Esophagus (tissue), 2 donors: ENCODE data around the gene TRIM33. TPM values are rescaled to one million over a fixed set of nuclear protein-coding genes. Genes with fewer than 3 reads are reported as not detected.
A peak's percentile ranks its signal among the peaks of the same experiment; 100 is the strongest.

Source experiments
- H3K27ac ChIP-seq, 2 donors: one replicate each; pipeline ENCODE4 v1.5.1; 2013; ENCODE audit warnings: low read depth in 2 of 2, mild to moderate bottlenecking in 2 of 2, inconsistent platforms in 1 of 2, low read length in 1 of 2, moderate library complexity in 1 of 2
- H3K27me3 ChIP-seq, 2 donors: one replicate each; pipeline ENCODE4 v1.6.1; 2013; ENCODE audit warnings: low read length in 2 of 2, control low read depth in 1 of 2, mild to moderate bottlenecking in 1 of 2; ENCODE audit not compliant: insufficient read depth in 2 of 2, control insufficient read depth in 1 of 2
- H3K36me3 ChIP-seq, 2 donors: one replicate each; pipeline ENCODE4 v1.6.1; 2013; ENCODE audit warnings: low read length in 1 of 2; ENCODE audit not compliant: control insufficient read depth in 2 of 2, insufficient read depth in 2 of 2
- H3K4me1 ChIP-seq, 2 donors: one replicate each; pipeline ENCODE4 v1.6.1; 2013; ENCODE audit warnings: low read length in 1 of 2; ENCODE audit not compliant: control insufficient read depth in 2 of 2, insufficient read depth in 2 of 2
- H3K4me3 ChIP-seq, 2 donors: one replicate each; pipeline ENCODE4 v1.5.1; 2013; ENCODE audit warnings: low read length in 2 of 2, mild to moderate bottlenecking in 2 of 2, low read depth in 1 of 2, moderate library complexity in 1 of 2
- H3K9me3 ChIP-seq, 2 donors: one replicate each; pipeline ENCODE4 v1.6.1; 2013; ENCODE audit warnings: mild to moderate bottlenecking in 2 of 2, low read depth in 1 of 2, low read length in 1 of 2, moderate library complexity in 1 of 2; ENCODE audit not compliant: control insufficient read depth in 2 of 2, insufficient read depth in 1 of 2
- WGBS, 2 donors: extraction: QIAGEN DNeasy Blood & Tissue Kit; methylation state at CpG; one replicate each; pipeline ENCODE4 v1.1.7; 2013; 5-methylcytosine and 5-hydroxymethylcytosine counted together
- polyA plus RNA-seq, 2 donors: library from polyadenylated mRNA; stranded (reverse); fragments of 200-250 nt; gene quantifications; one replicate each; pipeline ENCODE4 v1.2.3, GENCODE V29; 2013
- donor health status: healthy with polysubstance abuse.
- donor health status: Bipolar disorder and iron deficiency.

TRIM33 gene
- polyA plus RNA-seq, 2 donors, result 7.1 to 10.2 TPM

- 96 to 97% methylated on average over 6 of the region's 6 CpGs for WGBS, 2 donors
- Histone ChIP-seq H3K27me3 (no peaks in the 10 kb centered on the region), H3K36me3 (no peaks in the 10 kb centered on the region)
These were observed 37.2 kb downstream of the TRIM33 start for GRCh38 chr1:114473796-114474195.

GRCh38 chr1:114472408-114472807, 38.6 kb downstream of the TRIM33 start:
- Histone ChIP-seq H3K9me3 (no peaks in the 10 kb centered on the region), H3K36me3 (no peaks in the 10 kb centered on the region), H3K4me3 (no peak overlapping the region), H3K4me1 (peaks cover 2 to 4% of the 10 kb centered on the region in 2 donors), H3K27ac (no peak overlapping the region), H3K27me3 (no peaks in the 10 kb centered on the region)
- 96 to 100% methylated on average over 3 of the region's 3 CpGs for WGBS, 2 donors

More at GRCh38 chr1:114473796-114474195, 37.2 kb downstream of the TRIM33 start:
- Histone ChIP-seq H3K4me1 (no peaks in the 10 kb centered on the region), H3K27ac (no peak overlapping the region), H3K9me3 (no peaks in the 10 kb centered on the region), H3K4me3 (no peak overlapping the region)

GRCh38 chr1:114470681-114471080, 40.3 kb downstream of the TRIM33 start:
- Histone ChIP-seq H3K4me1 (peaks cover 2 to 4% of the 10 kb centered on the region in 2 donors), H3K4me3 (no peak overlapping the region)
- WGBS, 2 donors, result 77 to 80% methylated on average over 5 of the region's 5 CpGs

GRCh38 chr1:114468710-114469468, 42.1 kb downstream of the TRIM33 start:
- Histone ChIP-seq H3K27ac (no peak overlapping the region), H3K4me1 (peaks cover 2 to 4% of the 10 kb centered on the region in 2 donors), H3K4me3 (no peak overlapping the region), H3K36me3 (no peaks in the 10 kb centered on the region), H3K9me3 (no peaks in the 10 kb centered on the region), H3K27me3 (no peaks in the 10 kb centered on the region)
- WGBS, 2 donors, result 61 to 64% methylated on average over 6 of the region's 6 CpGs

More at GRCh38 chr1:114470681-114471080, 40.3 kb downstream of the TRIM33 start:
- H3K27ac ChIP-seq, result no peak overlapping the region
- H3K9me3 ChIP-seq, result no peaks in the 10 kb centered on the region
- no peaks in the 10 kb centered on the region for H3K36me3 ChIP-seq
- H3K27me3 ChIP-seq, result no peaks in the 10 kb centered on the region

GRCh38 chr1:114468047-114468446, 43.0 kb downstream of the TRIM33 start:
- Histone ChIP-seq H3K9me3 (no peaks in the 10 kb centered on the region), H3K4me3 (no peak overlapping the region), H3K27ac (peak overlapping the region in 1 of 2 donors; percentile 1), H3K27me3 (no peaks in the 10 kb centered on the region), H3K36me3 (no peaks in the 10 kb centered on the region), H3K4me1 (peaks cover 2 to 4% of the 10 kb centered on the region in 2 donors)
- 63 to 66% methylated on average over 3 of the region's 3 CpGs for WGBS, 2 donors

- Histone ChIP-seq H3K27ac (no peak overlapping the region), H3K4me1 (peaks cover 2 to 4% of the 10 kb centered on the region in 2 donors), H3K9me3 (no peaks in the 10 kb centered on the region), H3K27me3 (no peaks in the 10 kb centered on the region), H3K36me3 (no peaks in the 10 kb centered on the region), H3K4me3 (no peak overlapping the region)
- 96 to 97% methylated on average over 1 of the region's 1 CpG for WGBS, 2 donors
These were observed 43.5 kb downstream of the TRIM33 start for GRCh38 chr1:114467491-114467890.

GRCh38 chr1:114466334-114467014, 44.5 kb downstream of the TRIM33 start:
- no peaks in the 10 kb centered on the region for H3K27me3 ChIP-seq
- no peaks in the 10 kb centered on the region for H3K9me3 ChIP-seq
- no peak overlapping the region for H3K4me3 ChIP-seq
- H3K4me1 ChIP-seq, result peaks cover 2 to 4% of the 10 kb centered on the region in 2 donors
- WGBS, 2 donors, result 91 to 94% methylated on average over 14 of the region's 14 CpGs
- no peak overlapping the region for H3K27ac ChIP-seq
- H3K36me3 ChIP-seq, result no peaks in the 10 kb centered on the region

GRCh38 chr1:114462963-114463362, 48.0 kb downstream of the TRIM33 start:
- WGBS, 2 donors, result 85 to 90% methylated on average over 1 of the region's 1 CpG
- Histone ChIP-seq H3K4me1 (peaks cover 0 to under 1% of the 10 kb centered on the region in 2 donors), H3K36me3 (peaks cover 0 to 3% of the 10 kb centered on the region in 2 donors)

GRCh38 chr1:114462341-114462740, 48.7 kb downstream of the TRIM33 start:
- Histone ChIP-seq H3K4me3 (no peak overlapping the region), H3K27ac (no peak overlapping the region), H3K36me3 (peaks cover 0 to 3% of the 10 kb centered on the region in 2 donors), H3K27me3 (no peaks in the 10 kb centered on the region), H3K4me1 (no peaks in the 10 kb centered on the region), H3K9me3 (no peaks in the 10 kb centered on the region)
- 80 to 91% methylated on average over 1 of the region's 1 CpG for WGBS, 2 donors

More at GRCh38 chr1:114462963-114463362, 48.0 kb downstream of the TRIM33 start:
- Histone ChIP-seq H3K9me3 (no peaks in the 10 kb centered on the region), H3K27ac (no peak overlapping the region), H3K4me3 (no peak overlapping the region), H3K27me3 (no peaks in the 10 kb centered on the region)
